Measurements from ENCODE around the gene WDR54. TPM values are rescaled to one million over a fixed set of nuclear protein-coding genes. Genes with fewer than 3 reads are reported as not detected.

Gene WDR54
- total RNA-seq, 1 experiment from 2014 or later, result 54.9 TPM

DNA sequence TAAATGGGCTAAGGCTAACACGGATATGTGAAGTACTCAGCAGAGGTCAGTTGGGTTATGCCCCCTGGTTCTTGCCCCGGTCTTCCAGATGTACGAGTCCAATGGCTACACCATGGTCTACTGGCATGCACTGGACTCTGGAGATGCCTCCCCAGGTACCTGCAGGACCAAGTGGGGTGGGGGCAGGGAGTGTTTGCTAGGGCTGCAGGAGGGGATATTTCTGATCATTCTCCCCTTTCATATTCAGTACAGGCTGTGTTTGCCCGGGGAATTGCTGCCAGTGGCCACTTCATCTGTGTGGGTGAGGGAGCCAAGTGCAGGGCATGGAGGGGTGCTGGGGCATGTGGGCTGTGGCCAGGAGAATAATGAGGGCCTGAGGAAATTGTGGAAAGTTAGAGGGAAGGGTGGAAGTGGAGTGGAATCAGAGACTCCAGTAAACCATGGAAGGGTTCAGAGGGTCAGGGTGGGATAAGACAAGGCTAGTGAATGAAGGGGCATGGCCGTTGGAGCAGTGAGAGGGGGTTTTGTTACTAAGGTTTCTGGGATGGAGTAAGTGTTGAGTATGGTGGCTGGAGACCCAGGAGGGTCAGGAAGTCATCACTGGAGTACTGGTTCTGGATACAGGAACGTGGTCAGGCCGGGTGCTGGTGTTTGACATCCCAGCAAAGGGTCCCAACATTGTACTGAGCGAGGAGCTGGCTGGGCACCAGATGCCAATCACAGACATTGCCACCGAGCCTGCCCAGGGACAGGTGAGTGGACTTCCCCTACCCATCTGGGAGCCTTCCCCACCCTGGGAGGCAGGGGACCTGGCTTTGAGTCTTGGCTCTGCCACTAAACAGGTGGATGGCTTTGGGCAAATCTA, 1.9 kb downstream of the WDR54 start:
- intact Hi-C loops (cut with micrococcal nuclease), result loop anchor here (1.0 kb wide), 1 partner anchor 17 kb away; no protein-coding TSS in a partner anchor
- no peaks in the 10 kb centered on the region for H4K20me1 ChIP-seq (ENCODE audit: insufficient read depth)
- H3K4me1 ChIP-seq (ENCODE audit: control insufficient read depth in 1 of 2, insufficient read depth in 2 of 2, low read length in 2 of 2), result peaks cover 0 to 36% of the 10 kb centered on the region in 2 experiments; a peak in 3 of 4 replicates
- H3K27ac ChIP-seq (ENCODE audit: low read depth, low read length), result no peak overlapping the region
- H3K36me3 ChIP-seq (ENCODE audit: control insufficient read depth in 1 of 2, insufficient read depth in 2 of 2, low read length in 2 of 2), result peaks cover 16 to 26% of the 10 kb centered on the region in 2 experiments
- no peaks in the 10 kb centered on the region for H3K27me3 ChIP-seq (ENCODE audit: insufficient read depth, low read length)
- H3K9me3 ChIP-seq (ENCODE audit: control insufficient read depth in 1 of 2, insufficient read depth in 1 of 2, low read depth in 1 of 2, low read length in 2 of 2), result no peaks in the 10 kb centered on the region
- no peak overlapping the region for H3K4me2 ChIP-seq (ENCODE audit: low read length)
- H3K4me3 ChIP-seq (replicated peaks in 1 of 2; ENCODE audit: low read depth in 1 of 2, low read length in 2 of 2), result no peak overlapping the region
- H3K9ac ChIP-seq (ENCODE audit: low read length), result no peak overlapping the region
- no peak for DNase-seq (ENCODE audit: low read depth, low spot score)
- no TSS peak for BruUV-seq (replicated peaks)
- CTCF ChIA-PET, result no interaction called here
- H3K9me2 ChIP-seq (ENCODE audit: insufficient read depth), result no peaks in the 10 kb centered on the region
- no peaks in the 10 kb centered on the region for H3K79me2 ChIP-seq (ENCODE audit: insufficient read depth, low read length)
- RAD21 ChIA-PET (ENCODE audit: low non-redundant PET in 1 of 2, low total read pairs in 2 of 2, uncharacterized antibody in 2 of 2, unreplicated experiment in 2 of 2), result no interaction called here
- TF ChIP-seq SP1 (IDR thresholded peaks at IDR 0.05; ENCODE audit: low read depth) (no peak), ZNF274 (IDR thresholded peaks at IDR 0.05; ENCODE audit: low read depth, low read length) (no peak), JUND (IDR thresholded peaks at IDR 0.05) (no peak), EGR1 (IDR thresholded peaks at IDR 0.05; ENCODE audit: low read depth) (no peak), CBX3 (IDR thresholded peaks at IDR 0.05; ENCODE audit: low read depth) (no peak), RAD21 (IDR thresholded peaks at IDR 0.05; ENCODE audit: low read depth) (no peak), EZH2 (IDR thresholded peaks at IDR 0.05) (no peak), SRF (IDR thresholded peaks at IDR 0.05; ENCODE audit: low read depth) (no peak), ZFX (IDR thresholded peaks at IDR 0.05) (no peak), REST (IDR thresholded peaks at IDR 0.05; ENCODE audit: low read depth) (no peak), ELF1 (IDR thresholded peaks at IDR 0.05; ENCODE audit: borderline replicate concordance, low read depth) (no peak), SIN3A (IDR thresholded peaks at IDR 0.05; ENCODE audit: low read depth) (no peak), YY1 (IDR thresholded peaks at IDR 0.05; ENCODE audit: extremely low read depth, insufficient replicate concordance, low read depth, low read length) (no peak)
- TF ChIP-seq, protein P1, sequence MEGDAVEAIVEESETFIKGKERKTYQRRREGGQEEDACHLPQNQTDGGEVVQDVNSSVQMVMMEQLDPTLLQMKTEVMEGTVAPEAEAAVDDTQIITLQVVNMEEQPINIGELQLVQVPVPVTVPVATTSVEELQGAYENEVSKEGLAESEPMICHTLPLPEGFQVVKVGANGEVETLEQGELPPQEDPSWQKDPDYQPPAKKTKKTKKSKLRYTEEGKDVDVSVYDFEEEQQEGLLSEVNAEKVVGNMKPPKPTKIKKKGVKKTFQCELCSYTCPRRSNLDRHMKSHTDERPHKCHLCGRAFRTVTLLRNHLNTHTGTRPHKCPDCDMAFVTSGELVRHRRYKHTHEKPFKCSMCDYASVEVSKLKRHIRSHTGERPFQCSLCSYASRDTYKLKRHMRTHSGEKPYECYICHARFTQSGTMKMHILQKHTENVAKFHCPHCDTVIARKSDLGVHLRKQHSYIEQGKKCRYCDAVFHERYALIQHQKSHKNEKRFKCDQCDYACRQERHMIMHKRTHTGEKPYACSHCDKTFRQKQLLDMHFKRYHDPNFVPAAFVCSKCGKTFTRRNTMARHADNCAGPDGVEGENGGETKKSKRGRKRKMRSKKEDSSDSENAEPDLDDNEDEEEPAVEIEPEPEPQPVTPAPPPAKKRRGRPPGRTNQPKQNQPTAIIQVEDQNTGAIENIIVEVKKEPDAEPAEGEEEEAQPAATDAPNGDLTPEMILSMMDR (IDR thresholded peaks at IDR 0.05 in 2 of 3, conservative IDR thresholded peaks at IDR 0.05 in 1 of 3; ENCODE audit: borderline replicate concordance in 1 of 3, insufficient read depth in 1 of 3, low read depth in 2 of 3, low read length in 2 of 3), result no peak
- TF ChIP-seq, protein P2, sequence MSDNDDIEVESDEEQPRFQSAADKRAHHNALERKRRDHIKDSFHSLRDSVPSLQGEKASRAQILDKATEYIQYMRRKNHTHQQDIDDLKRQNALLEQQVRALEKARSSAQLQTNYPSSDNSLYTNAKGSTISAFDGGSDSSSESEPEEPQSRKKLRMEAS (IDR thresholded peaks at IDR 0.05), result no peak
- no peak for ATAC-seq
- H2AFZ ChIP-seq (ENCODE audit: low read depth, low read length, poor library complexity, severe bottlenecking), result no peak overlapping the region
- POLR2A ChIA-PET, result no interaction called here

Measured in HCT116 (cell line).